Neural cell (in vitro differentiated cells): ENCODE measurements around the gene CRTC1. TPM values are rescaled to one million over a fixed set of nuclear protein-coding genes. Genes with fewer than 3 reads are reported as not detected.
"Not testable (repeated sequence)": the region's sequence is repeated elsewhere in the genome, so short reads cannot be mapped to it uniquely, and the experiment has no call there.

Source experiments
- H2AFZ ChIP-seq: fragments of 200-600, 300-800 bp; sonication (generic), shearing (Covaris generic); 2 replicates; pipeline ENCODE4 v1.6.0; 2014; ENCODE audit warnings: low read depth, mild to moderate bottlenecking, antibody characterized with exemption, low read length, moderate library complexity
- H3F3A ChIP-seq: fragments of 200-600 bp; shearing (Covaris generic); 2 replicates; pipeline ENCODE4 v1.6.1; 2016; ENCODE audit warnings: mild to moderate bottlenecking, moderate library complexity, mixed read lengths, antibody characterized with exemption, low read length; ENCODE audit not compliant: insufficient read depth, poor library complexity, severe bottlenecking
- H3K27ac ChIP-seq: fragments of 200-600, 300-800 bp; sonication (generic), shearing (Covaris generic); 2 replicates; pipeline ENCODE4 v1.5.1; 2014; ENCODE audit warnings: mild to moderate bottlenecking, low read length, moderate library complexity
- H3K27me3 ChIP-seq: fragments of 300-800, 200-600 bp; sonication (generic), shearing (Covaris generic); 2 replicates; pipeline ENCODE4 v1.6.0; 2014; ENCODE audit warnings: mild to moderate bottlenecking, low read depth, low read length, moderate library complexity; ENCODE audit not compliant: insufficient read depth
- H3K36me3 ChIP-seq: fragments of 300-800, 200-600 bp; sonication (generic), shearing (Covaris generic); 2 replicates; pipeline ENCODE4 v1.5.1; 2014; ENCODE audit warnings: mild to moderate bottlenecking, antibody characterized with exemption, low read length, moderate library complexity; ENCODE audit not compliant: insufficient read depth
- H3K4me2 ChIP-seq: fragments of 300-800, 200-600 bp; sonication (generic), shearing (Covaris generic); 2 replicates; pipeline ENCODE4 v1.6.0; 2014; ENCODE audit warnings: mild to moderate bottlenecking, low read length
- H3K4me3 ChIP-seq: fragments of 300-800, 200-600 bp; sonication (generic), shearing (Covaris generic); 2 replicates; pipeline ENCODE4 v1.5.1; 2014; ENCODE audit warnings: mild to moderate bottlenecking, low read length, moderate library complexity
- H3K79me2 ChIP-seq: fragments of 200-600 bp; shearing (Covaris generic); replicated peaks from 2 replicates; pipeline ENCODE4 v1.6.0; 2014; ENCODE audit warnings: mild to moderate bottlenecking, low read length, moderate library complexity; ENCODE audit not compliant: insufficient read depth
- H3K9ac ChIP-seq: fragments of 300-800, 200-600 bp; sonication (generic), shearing (Covaris generic); 2 replicates; pipeline ENCODE4 v1.6.1; 2016; ENCODE audit warnings: mild to moderate bottlenecking, low read length, mixed read lengths
- H3K9me2 ChIP-seq: fragments of 200-600 bp; shearing (Covaris generic); 2 replicates; pipeline ENCODE4 v1.6.1; 2016; ENCODE audit warnings: mild to moderate bottlenecking, low read length, mixed read lengths; ENCODE audit not compliant: insufficient read depth
- H3K9me3 ChIP-seq: fragments of 200-600, 300-800 bp; sonication (generic), shearing (Covaris generic); 2 replicates; pipeline ENCODE4 v1.6.1; 2016; ENCODE audit warnings: mild to moderate bottlenecking, mixed run types, low read length, moderate library complexity, mixed read lengths
- H4K20me1 ChIP-seq: fragments of 200-600 bp; shearing (Covaris generic); 2 replicates; pipeline ENCODE4 v1.6.1; 2016; ENCODE audit warnings: mild to moderate bottlenecking, mixed run types; ENCODE audit not compliant: insufficient read depth
- EP300 ChIP-seq: fragments of 450-650 bp; conservative IDR thresholded peaks from 2 replicates; pipeline ENCODE4 v1.6.1; 2014; ENCODE audit warnings: antibody characterized with exemption, mild to moderate bottlenecking, moderate library complexity; ENCODE audit not compliant: poor library complexity, severe bottlenecking
- EZH2 ChIP-seq: fragments of 200-600, 300-800 bp; shearing (Covaris generic), sonication (generic); IDR thresholded peaks from 2 replicates; pipeline ENCODE4 v1.6.1; 2014; ENCODE audit warnings: antibody characterized with exemption, low read length, borderline replicate concordance, mild to moderate bottlenecking; ENCODE audit not compliant: insufficient read depth, poor library complexity, severe bottlenecking
- MXI1 ChIP-seq: fragments of 450-650 bp; conservative IDR thresholded peaks from 2 replicates; pipeline ENCODE4 v1.6.1; 2014; ENCODE audit warnings: antibody characterized with exemption, mild to moderate bottlenecking; ENCODE audit not compliant: poor library complexity, severe bottlenecking
- POLR2AphosphoS5 ChIP-seq: IDR thresholded peaks from 2 replicates; pipeline ENCODE4 v1.6.1; 2012
- RAD21 ChIP-seq: fragments of 450-650 bp; conservative IDR thresholded peaks from 2 replicates; pipeline ENCODE4 v1.6.1; 2014; ENCODE audit warnings: antibody characterized with exemption, mild to moderate bottlenecking, moderate library complexity
- SMC3 ChIP-seq: fragments of 450-650 bp; conservative IDR thresholded peaks from 2 replicates; pipeline ENCODE4 v1.6.1; 2014; ENCODE audit warnings: antibody characterized with exemption, mild to moderate bottlenecking, moderate library complexity; ENCODE audit not compliant: poor library complexity
- TAF1 ChIP-seq: IDR thresholded peaks from 2 replicates; pipeline ENCODE4 v1.6.1; 2012; ENCODE audit warnings: low read depth
- polyA plus RNA-seq: library from polyadenylated mRNA; depleted of rRNA; stranded (reverse); fragments of >200 nt; gene quantifications from 2 replicates; pipeline ENCODE4 v1.2.3, GENCODE V29; 2014
- TF ChIP-seq, protein P1 (sequence below): IDR thresholded peaks from 2 replicates; pipeline ENCODE4 v1.6.1; 2012; ENCODE audit warnings: borderline replicate concordance
- TF ChIP-seq, protein P2 (sequence below): fragments of 450-650 bp; IDR thresholded peaks from 2 replicates; pipeline ENCODE4 v1.5.1; 2014; ENCODE audit warnings: antibody characterized with exemption, mild to moderate bottlenecking, moderate library complexity; ENCODE audit not compliant: poor library complexity, severe bottlenecking

Gene CRTC1
- polyA plus RNA-seq, 1 donor from 2014 or later: 10.4 TPM

DNA sequence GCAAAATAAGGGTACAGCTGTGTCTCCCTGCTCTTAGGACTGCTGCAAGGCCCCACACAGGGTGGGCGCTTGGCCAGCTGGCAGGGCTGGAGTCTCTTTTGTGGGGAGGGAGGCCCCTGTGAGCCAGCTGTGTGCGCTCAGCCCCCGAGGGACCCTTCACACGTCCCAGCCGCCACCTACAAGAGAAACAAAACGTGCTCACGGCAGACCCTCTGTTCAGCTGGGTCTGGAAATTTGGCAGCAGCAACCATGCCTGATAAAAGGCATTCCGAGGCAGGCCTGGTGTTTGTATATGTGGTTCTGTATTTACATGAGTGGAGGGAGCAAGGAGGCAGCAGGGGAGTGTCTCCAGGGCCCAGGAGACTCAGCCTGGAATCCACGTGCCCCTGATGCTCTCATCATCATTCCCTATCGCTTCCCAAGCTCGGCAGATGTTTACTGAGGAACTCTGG is 49.7 kb downstream of the CRTC1 start:
- Histone ChIP-seq H3K9me3 (no peaks in the 10 kb centered on the region), H2AFZ (no peak overlapping the region), H3K9ac (no peak overlapping the region), H3K4me3 (no peak overlapping the region), H3F3A (no peaks in the 10 kb centered on the region), H4K20me1 (no peaks in the 10 kb centered on the region), H3K79me2 (no peaks in the 10 kb centered on the region), H3K4me2 (no peak overlapping the region), H3K27ac (no peak overlapping the region), H3K27me3 (no peaks in the 10 kb centered on the region), H3K36me3 (no peaks in the 10 kb centered on the region), H3K9me2 (no peaks in the 10 kb centered on the region)
- TF ChIP-seq MXI1: no peak

DNA sequence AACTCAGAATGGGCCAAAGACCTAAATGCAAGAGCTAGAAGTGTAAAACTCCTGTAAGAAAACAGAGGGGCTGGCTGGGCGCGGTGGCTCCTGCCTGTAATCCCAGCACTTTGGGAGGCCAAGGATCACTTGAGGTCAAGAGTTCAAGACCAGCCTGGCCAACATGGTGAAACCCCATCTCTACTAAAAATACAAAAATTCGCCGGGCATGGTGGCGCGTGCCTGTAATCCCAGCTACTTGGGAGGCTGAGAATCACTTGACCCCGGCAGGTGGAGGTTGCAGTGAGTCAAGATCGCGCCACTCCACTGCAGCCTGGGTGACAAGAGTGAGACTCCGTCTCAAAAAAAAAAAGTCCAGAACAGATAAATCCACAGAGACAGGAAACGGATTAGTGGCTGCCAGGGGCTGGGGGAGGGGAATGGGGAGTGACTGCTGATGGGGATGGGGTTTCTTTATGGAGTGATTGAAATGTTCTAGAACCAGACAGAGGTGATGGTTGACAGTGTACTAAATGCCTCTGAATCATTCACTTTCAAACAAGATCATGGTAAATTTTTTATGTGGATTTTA is 50.4 kb downstream of the CRTC1 start:
- H3K36me3 ChIP-seq, H3F3A ChIP-seq, H3K4me3 ChIP-seq, H3K79me2 ChIP-seq, H3K4me2 ChIP-seq, H4K20me1 ChIP-seq, H3K9me3 ChIP-seq, H3K27me3 ChIP-seq, H3K9ac ChIP-seq, H3K9me2 ChIP-seq, H3K27ac ChIP-seq, H2AFZ ChIP-seq: not testable (repeated sequence)

- H3K36me3 ChIP-seq: no peaks in the 10 kb centered on the region
- TF ChIP-seq EZH2: no peak
- no peak for TF ChIP-seq MXI1
- TF ChIP-seq TAF1: no peak
- TF ChIP-seq SMC3: no peak
- TF ChIP-seq EP300: no peak
- TF ChIP-seq, protein P1, sequence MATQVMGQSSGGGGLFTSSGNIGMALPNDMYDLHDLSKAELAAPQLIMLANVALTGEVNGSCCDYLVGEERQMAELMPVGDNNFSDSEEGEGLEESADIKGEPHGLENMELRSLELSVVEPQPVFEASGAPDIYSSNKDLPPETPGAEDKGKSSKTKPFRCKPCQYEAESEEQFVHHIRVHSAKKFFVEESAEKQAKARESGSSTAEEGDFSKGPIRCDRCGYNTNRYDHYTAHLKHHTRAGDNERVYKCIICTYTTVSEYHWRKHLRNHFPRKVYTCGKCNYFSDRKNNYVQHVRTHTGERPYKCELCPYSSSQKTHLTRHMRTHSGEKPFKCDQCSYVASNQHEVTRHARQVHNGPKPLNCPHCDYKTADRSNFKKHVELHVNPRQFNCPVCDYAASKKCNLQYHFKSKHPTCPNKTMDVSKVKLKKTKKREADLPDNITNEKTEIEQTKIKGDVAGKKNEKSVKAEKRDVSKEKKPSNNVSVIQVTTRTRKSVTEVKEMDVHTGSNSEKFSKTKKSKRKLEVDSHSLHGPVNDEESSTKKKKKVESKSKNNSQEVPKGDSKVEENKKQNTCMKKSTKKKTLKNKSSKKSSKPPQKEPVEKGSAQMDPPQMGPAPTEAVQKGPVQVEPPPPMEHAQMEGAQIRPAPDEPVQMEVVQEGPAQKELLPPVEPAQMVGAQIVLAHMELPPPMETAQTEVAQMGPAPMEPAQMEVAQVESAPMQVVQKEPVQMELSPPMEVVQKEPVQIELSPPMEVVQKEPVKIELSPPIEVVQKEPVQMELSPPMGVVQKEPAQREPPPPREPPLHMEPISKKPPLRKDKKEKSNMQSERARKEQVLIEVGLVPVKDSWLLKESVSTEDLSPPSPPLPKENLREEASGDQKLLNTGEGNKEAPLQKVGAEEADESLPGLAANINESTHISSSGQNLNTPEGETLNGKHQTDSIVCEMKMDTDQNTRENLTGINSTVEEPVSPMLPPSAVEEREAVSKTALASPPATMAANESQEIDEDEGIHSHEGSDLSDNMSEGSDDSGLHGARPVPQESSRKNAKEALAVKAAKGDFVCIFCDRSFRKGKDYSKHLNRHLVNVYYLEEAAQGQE: no peak
- no peak for TF ChIP-seq POLR2AphosphoS5
- TF ChIP-seq, protein P2, sequence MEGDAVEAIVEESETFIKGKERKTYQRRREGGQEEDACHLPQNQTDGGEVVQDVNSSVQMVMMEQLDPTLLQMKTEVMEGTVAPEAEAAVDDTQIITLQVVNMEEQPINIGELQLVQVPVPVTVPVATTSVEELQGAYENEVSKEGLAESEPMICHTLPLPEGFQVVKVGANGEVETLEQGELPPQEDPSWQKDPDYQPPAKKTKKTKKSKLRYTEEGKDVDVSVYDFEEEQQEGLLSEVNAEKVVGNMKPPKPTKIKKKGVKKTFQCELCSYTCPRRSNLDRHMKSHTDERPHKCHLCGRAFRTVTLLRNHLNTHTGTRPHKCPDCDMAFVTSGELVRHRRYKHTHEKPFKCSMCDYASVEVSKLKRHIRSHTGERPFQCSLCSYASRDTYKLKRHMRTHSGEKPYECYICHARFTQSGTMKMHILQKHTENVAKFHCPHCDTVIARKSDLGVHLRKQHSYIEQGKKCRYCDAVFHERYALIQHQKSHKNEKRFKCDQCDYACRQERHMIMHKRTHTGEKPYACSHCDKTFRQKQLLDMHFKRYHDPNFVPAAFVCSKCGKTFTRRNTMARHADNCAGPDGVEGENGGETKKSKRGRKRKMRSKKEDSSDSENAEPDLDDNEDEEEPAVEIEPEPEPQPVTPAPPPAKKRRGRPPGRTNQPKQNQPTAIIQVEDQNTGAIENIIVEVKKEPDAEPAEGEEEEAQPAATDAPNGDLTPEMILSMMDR: no peak
- TF ChIP-seq RAD21: no peak
- no peaks in the 10 kb centered on the region for H3K27me3 ChIP-seq
- H3K9ac ChIP-seq: no peak overlapping the region
- no peak overlapping the region for H3K27ac ChIP-seq
- no peak overlapping the region for H2AFZ ChIP-seq
- H3K4me3 ChIP-seq: no peak overlapping the region
- H3K79me2 ChIP-seq: no peaks in the 10 kb centered on the region
- H3K4me2 ChIP-seq: no peak overlapping the region
- no peaks in the 10 kb centered on the region for H3K9me2 ChIP-seq
- no peaks in the 10 kb centered on the region for H3K9me3 ChIP-seq
- no peaks in the 10 kb centered on the region for H4K20me1 ChIP-seq
- no peaks in the 10 kb centered on the region for H3F3A ChIP-seq
Measured at GRCh38 chr19:18735324-18735723, 51.8 kb downstream of the CRTC1 start.
